Fibroblast of mammary gland (primary cell): ENCODE results near the gene IL19.
"Not testable (repeated sequence)": the region's sequence is repeated elsewhere in the genome, so short reads cannot be mapped to it uniquely, and the experiment has no call there.

Source experiments
- DNase-seq: peaks from one replicate; pipeline ENCODE4 v3.0.0-alpha.2; 2010; ENCODE audit warnings: low read depth
- H3K4me3 ChIP-seq: 2 replicates; pipeline ENCODE4 v1.5.1; 2011; ENCODE audit warnings: low read depth, mild to moderate bottlenecking, low read length, moderate library complexity; ENCODE audit not compliant: control insufficient read depth
- TF ChIP-seq, protein P1 (sequence below): conservative IDR thresholded peaks from 2 replicates; pipeline ENCODE4 v1.5.1; 2011; ENCODE audit warnings: low read depth, low read length, inconsistent platforms; ENCODE audit not compliant: control insufficient read depth, insufficient read depth

IL19 gene

DNA sequence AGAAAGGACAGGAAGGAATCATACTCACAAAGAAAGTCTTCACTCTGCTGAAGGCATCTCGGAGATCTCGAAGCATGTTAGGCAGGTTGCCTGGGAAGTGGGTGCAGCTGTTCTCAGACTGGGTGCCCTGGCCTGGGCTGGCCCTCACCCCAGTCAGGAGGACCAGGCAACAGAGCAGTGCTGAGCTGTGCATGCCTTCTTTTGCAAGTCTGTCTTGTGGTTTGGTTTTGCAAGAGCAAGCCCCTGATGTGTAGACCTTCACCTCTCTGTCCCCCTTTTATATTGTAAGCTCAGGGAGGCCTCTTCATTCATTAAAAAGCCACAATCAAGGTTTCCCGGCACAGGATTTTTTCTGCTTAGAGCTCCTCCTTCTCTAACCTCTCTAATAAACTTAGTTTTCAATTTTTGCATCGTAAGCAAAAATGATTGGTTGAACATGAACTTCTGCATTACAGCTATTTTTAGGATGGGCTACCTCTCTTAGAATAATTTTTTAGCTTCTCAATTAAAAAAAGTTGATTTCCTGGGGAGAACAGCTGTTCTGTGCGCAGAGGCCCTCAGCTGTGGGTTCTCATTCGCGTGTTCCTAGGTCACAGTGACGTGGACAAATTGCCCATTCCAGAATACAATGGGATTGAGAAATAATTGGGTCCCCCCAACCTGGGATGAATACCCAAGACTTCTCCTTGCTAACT, 1.8 kb downstream of the IL19 start, which contains the start of gene IL10:
Gene IL10 (minus strand): TSS at position 252 of the 695 bp plus-strand sequence. CDS start 59 bp downstream, at position 193.
- TF ChIP-seq, protein P1, sequence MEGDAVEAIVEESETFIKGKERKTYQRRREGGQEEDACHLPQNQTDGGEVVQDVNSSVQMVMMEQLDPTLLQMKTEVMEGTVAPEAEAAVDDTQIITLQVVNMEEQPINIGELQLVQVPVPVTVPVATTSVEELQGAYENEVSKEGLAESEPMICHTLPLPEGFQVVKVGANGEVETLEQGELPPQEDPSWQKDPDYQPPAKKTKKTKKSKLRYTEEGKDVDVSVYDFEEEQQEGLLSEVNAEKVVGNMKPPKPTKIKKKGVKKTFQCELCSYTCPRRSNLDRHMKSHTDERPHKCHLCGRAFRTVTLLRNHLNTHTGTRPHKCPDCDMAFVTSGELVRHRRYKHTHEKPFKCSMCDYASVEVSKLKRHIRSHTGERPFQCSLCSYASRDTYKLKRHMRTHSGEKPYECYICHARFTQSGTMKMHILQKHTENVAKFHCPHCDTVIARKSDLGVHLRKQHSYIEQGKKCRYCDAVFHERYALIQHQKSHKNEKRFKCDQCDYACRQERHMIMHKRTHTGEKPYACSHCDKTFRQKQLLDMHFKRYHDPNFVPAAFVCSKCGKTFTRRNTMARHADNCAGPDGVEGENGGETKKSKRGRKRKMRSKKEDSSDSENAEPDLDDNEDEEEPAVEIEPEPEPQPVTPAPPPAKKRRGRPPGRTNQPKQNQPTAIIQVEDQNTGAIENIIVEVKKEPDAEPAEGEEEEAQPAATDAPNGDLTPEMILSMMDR, result no peak
- H3K4me3 ChIP-seq, result no peak within 1 kb of the TSS
- no peak for DNase-seq

- DNase-seq, result no peak
- TF ChIP-seq, protein P1, result no peak
- no peak overlapping the region for H3K4me3 ChIP-seq
Measured at GRCh38 chr1:206774093-206774492, 3.5 kb downstream of the IL19 start.

GRCh38 chr1:206776229-206776628, 5.7 kb downstream of the IL19 start:
- no peak overlapping the region for H3K4me3 ChIP-seq
- no peak for DNase-seq
- TF ChIP-seq, protein P1, result no peak

GRCh38 chr1:206778031-206778430, 7.5 kb downstream of the IL19 start:
- no peak overlapping the region for H3K4me3 ChIP-seq
- DNase-seq, result no peak
- TF ChIP-seq, protein P1, result no peak

DNA sequence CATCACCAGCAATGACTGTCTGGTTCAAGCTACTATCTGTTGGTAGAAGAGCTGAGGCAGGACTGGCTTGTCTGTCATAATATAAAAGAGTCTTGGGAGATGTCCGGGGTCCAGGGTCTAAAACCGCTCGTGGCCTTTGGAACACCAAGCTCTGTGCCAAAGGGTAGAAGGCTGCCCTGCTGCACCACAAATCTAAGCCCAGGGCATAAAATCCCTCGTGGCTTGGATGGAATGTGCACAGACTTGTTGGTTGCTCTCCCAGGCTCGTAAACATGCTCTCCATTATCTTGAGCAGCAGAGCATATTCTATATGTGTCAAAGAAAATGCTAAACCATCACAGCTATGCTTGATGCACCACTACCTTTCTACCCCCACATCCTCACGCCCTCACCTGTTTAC, 8.3 kb downstream of the IL19 start:
- H3K4me3 ChIP-seq, DNase-seq: not testable (repeated sequence)

DNA sequence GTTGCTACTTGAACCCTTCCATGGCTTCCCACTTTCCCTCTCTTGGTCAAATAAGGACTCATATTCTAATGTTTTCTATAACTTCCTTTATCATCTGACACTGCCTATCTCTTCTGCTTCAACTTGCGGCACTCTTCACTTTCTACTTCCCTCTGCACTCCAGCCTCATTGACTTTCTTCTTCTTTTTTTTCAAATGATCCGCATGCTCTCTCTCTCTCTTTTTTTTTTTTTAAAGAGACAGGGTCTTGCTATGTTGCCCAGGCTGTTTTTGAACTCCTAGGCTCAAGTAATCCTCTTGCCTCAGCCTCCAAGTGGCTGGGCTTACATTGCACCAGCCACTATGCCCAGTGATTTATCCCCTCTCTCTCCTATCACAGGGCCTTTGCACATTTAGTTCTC, 9.1 kb downstream of the IL19 start:
- TF ChIP-seq, protein P1, result no peak
- H3K4me3 ChIP-seq, result no peak overlapping the region
- no peak for DNase-seq

DNA sequence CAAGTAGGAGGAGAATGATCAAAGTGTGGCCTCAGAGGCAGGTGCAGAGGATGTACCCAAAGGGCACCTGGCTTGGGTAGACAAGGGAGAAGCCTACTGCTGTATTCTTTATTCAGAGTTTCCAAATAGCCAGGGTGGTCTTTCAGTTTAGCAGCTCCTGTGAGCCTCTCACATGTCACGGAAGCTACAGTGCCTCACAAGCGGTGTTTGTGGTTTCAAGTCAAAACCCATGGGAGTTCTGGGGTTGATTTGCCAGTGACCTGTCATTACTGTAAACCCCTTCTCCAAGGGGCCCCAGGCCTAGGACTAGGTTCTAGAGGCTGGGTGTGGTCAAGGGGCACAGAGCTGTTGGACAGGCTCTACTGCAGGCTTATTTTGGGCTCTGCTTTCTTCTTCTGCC, 11.9 kb downstream of the IL19 start:
- TF ChIP-seq, protein P1, result no peak
- no peak overlapping the region for H3K4me3 ChIP-seq
- DNase-seq, result no peak
